ENCODE measurements around the gene TUBB.

DNA sequence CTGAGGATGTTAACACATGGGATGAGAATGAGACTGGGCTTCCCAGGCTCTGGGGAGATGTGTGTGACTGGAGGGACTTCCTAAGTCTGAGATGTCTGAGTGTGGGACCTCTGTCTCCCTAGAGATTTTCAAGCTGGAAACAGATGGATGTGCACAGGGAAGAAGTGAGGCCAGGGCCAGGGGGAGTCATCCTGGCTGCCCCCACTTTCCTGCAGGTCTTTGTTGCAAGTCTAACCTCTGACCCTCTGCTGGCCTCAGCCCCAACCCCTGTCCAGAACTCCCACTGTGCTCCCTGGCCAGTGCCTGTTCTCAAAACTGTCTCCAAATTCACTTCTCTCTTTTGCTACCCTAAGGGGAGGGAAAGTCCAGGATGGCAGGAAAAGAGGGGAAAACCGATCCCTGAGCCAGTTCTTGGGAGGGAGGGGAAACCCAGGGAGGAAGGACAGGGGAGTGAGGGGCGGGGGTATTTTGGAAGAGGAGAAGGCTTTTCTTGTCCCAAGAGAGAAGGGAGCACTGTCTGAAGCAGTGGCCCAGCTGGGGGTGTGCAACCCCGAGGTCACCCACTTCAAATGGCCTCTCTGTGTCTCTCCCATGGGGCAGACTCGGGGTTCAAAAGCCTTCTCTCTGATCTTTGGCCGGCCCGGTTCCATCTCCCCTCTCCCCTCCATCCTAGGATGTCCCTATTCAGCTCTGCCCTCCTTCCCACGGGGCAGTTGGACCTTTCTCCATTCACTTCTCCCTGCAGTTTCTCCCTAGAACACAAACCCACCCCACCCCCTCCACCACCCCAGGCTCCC lies 36.8 kb upstream of the TUBB start:
- TF ChIP-seq, protein P1, sequence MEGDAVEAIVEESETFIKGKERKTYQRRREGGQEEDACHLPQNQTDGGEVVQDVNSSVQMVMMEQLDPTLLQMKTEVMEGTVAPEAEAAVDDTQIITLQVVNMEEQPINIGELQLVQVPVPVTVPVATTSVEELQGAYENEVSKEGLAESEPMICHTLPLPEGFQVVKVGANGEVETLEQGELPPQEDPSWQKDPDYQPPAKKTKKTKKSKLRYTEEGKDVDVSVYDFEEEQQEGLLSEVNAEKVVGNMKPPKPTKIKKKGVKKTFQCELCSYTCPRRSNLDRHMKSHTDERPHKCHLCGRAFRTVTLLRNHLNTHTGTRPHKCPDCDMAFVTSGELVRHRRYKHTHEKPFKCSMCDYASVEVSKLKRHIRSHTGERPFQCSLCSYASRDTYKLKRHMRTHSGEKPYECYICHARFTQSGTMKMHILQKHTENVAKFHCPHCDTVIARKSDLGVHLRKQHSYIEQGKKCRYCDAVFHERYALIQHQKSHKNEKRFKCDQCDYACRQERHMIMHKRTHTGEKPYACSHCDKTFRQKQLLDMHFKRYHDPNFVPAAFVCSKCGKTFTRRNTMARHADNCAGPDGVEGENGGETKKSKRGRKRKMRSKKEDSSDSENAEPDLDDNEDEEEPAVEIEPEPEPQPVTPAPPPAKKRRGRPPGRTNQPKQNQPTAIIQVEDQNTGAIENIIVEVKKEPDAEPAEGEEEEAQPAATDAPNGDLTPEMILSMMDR (IDR thresholded peaks at IDR 0.05), result no peak
- no peak for TF ChIP-seq POLR2A (IDR thresholded peaks at IDR 0.05)
